Neural progenitor cell (in vitro differentiated cells): ENCODE results near the gene CUL7. TPM values are rescaled to one million over a fixed set of nuclear protein-coding genes. Genes with fewer than 3 reads are reported as not detected.

ENCODE experiments used
- DNase-seq: peaks from one replicate; pipeline ENCODE4 v3.0.0-alpha.2; 2016; ENCODE audit warnings: low spot score
- H2AFZ ChIP-seq: fragments of 200-600 bp; sonication (generic); replicated peaks from 2 replicates; pipeline ENCODE4 v1.6.1; 2016; ENCODE audit warnings: antibody characterized with exemption
- H3F3A ChIP-seq: fragments of 200-600 bp; sonication (generic); 2 replicates; pipeline ENCODE4 v1.6.1; 2016; ENCODE audit warnings: antibody characterized with exemption, low read depth
- H3K27ac ChIP-seq: fragments of 200-600 bp; sonication (generic); 2 replicates; pipeline ENCODE4 v1.5.1; 2016; ENCODE audit warnings: mild to moderate bottlenecking
- H3K27me3 ChIP-seq: fragments of 200-600 bp; sonication (generic); 2 replicates; pipeline ENCODE4 v1.6.1; 2016; ENCODE audit warnings: mild to moderate bottlenecking, moderate library complexity
- H3K36me3 ChIP-seq: fragments of 200-600 bp; sonication (generic); 2 replicates; pipeline ENCODE4 v1.5.1; 2016
- H3K4me1 ChIP-seq: fragments of 200-600 bp; sonication (generic); 2 replicates; pipeline ENCODE4 v1.6.1; 2016; ENCODE audit warnings: mixed run types
- H3K4me2 ChIP-seq: fragments of 200-600 bp; sonication (generic); 2 replicates; pipeline ENCODE4 v1.6.1; 2016
- H3K4me3 ChIP-seq: fragments of 200-600 bp; sonication (generic); 2 replicates; pipeline ENCODE4 v1.5.1; 2016
- H3K79me2 ChIP-seq: fragments of 200-600 bp; sonication (generic); 2 replicates; pipeline ENCODE4 v1.6.1; 2016; ENCODE audit warnings: low read depth
- H3K9ac ChIP-seq: fragments of 200-600 bp; sonication (generic); 2 replicates; pipeline ENCODE4 v1.6.1; 2016
- H3K9me3 ChIP-seq: fragments of 200-600 bp; sonication (generic); 2 replicates; pipeline ENCODE4 v1.5.1; 2016; ENCODE audit warnings: low read depth
- H4K20me1 ChIP-seq: fragments of 200-600 bp; sonication (generic); 2 replicates; pipeline ENCODE4 v1.6.1; 2016; ENCODE audit warnings: low read depth
- H3K27ac Mint-ChIP-seq: 3 replicates; pipeline ENCODE4 v1.8.0; 2021; ENCODE audit warnings: mixed read lengths
- H3K27me3 Mint-ChIP-seq: 2 replicates; pipeline ENCODE4 v1.8.0; 2022; ENCODE audit warnings: low read depth, mild to moderate bottlenecking, inconsistent platforms, moderate library complexity, mixed read lengths; ENCODE audit not compliant: insufficient read depth
- H3K36me3 Mint-ChIP-seq: 3 replicates; pipeline ENCODE4 v1.8.0; 2021; ENCODE audit warnings: mixed read lengths
- H3K4me1 Mint-ChIP-seq: 3 replicates; pipeline ENCODE4 v1.8.0; 2021; ENCODE audit warnings: mixed read lengths
- H3K4me3 Mint-ChIP-seq: 3 replicates; pipeline ENCODE4 v1.8.0; 2021; ENCODE audit warnings: mild to moderate bottlenecking, moderate library complexity, mixed read lengths
- H3K9me3 Mint-ChIP-seq: 3 replicates; pipeline ENCODE4 v1.8.0; 2020; ENCODE audit warnings: mixed read lengths
- EZH2 ChIP-seq: fragments of 200-600 bp; sonication (generic); IDR thresholded peaks from 2 replicates; pipeline ENCODE4 v1.6.1; 2017; ENCODE audit warnings: antibody characterized with exemption, mild to moderate bottlenecking, moderate library complexity
- EZH2phosphoT487 ChIP-seq: fragments of 200-600 bp; sonication (generic); IDR thresholded peaks from 2 replicates; pipeline ENCODE4 v1.6.1; 2017; ENCODE audit warnings: antibody characterized with exemption
- total RNA-seq: library from RNA; depleted of rRNA; stranded (reverse); fragments of >200 nt; gene quantifications from 2 replicates; pipeline ENCODE4 v1.2.3, GENCODE V29; 2015; ENCODE audit warnings: low replicate concordance
- TF ChIP-seq, protein P1 (sequence below): fragments of 200-600 bp; sonication (generic); IDR thresholded peaks from 2 replicates; pipeline ENCODE4 v1.5.1; 2017; ENCODE audit warnings: antibody characterized with exemption, mild to moderate bottlenecking

CUL7 gene
- total RNA-seq, 1 donor from 2014 or later: 23.1 TPM

DNA sequence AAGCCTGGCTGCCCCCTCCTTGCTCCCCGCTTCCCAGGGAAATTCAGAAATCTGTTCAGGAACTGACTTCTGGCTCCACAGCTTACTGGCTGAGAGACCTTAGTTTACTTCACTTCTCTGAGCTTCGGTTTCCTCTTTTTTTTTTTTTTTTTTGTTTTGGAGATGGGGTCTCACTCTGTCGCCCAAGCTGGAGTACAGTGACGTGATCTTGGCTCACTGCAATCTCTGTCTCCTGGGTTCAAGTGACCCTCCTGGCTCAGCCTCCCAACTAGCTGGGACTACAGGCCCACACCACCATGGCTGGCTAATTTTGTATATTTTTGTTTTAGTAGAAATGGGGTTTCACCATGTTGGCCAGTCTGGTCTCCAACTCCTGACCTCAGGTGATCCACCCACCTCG lies 37.4 kb upstream of the CUL7 start:
- no peak overlapping the region for H3K27ac Mint-ChIP-seq
- no peak for TF ChIP-seq EZH2phosphoT487
- no peak for TF ChIP-seq EZH2
- DNase-seq: no peak
- no peaks in the 10 kb centered on the region for H3K9me3 Mint-ChIP-seq
- H3F3A ChIP-seq: peaks cover 54% of the 10 kb centered on the region
- H3K27ac ChIP-seq: peak overlapping the region; percentile 94
- no peak overlapping the region for H2AFZ ChIP-seq
- H3K9ac ChIP-seq: no peak overlapping the region
- H4K20me1 ChIP-seq: peaks cover 55% of the 10 kb centered on the region
- peaks cover 60% of the 10 kb centered on the region for H3K4me1 Mint-ChIP-seq
- H3K9me3 ChIP-seq: no peaks in the 10 kb centered on the region
- peak overlapping the region; percentile 33 for H3K4me3 ChIP-seq
- peaks cover 2% of the 10 kb centered on the region for H3K36me3 Mint-ChIP-seq
- H3K4me2 ChIP-seq: peak overlapping the region; percentile 74
- H3K27me3 Mint-ChIP-seq: peaks cover 2% of the 10 kb centered on the region
- H3K4me1 ChIP-seq: peaks cover 52% of the 10 kb centered on the region
- no peaks in the 10 kb centered on the region for H3K36me3 ChIP-seq
- H3K27me3 ChIP-seq: no peaks in the 10 kb centered on the region
- peaks cover 97% of the 10 kb centered on the region for H3K79me2 ChIP-seq
- no peak overlapping the region for H3K4me3 Mint-ChIP-seq

DNA sequence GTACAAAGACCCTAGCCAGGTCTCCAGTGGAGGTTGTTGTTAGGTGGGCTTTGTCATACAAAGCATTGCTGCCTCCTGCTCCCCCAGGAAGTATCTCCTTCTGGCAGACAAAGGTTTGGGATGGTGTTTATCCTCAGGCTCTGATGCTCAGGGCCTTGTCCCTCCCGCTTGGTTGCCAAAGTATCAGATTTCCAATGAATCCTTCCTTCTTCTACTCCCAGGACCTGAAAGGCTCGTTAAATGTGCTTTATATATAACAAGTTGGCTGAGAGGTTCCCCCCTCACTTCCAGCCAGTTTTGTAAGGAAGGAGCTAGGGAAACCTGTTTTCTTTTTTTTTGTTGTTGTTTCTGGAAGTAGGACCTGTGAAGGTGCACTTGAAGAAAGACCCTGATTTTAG lies 36.9 kb upstream of the CUL7 start:
- peaks cover 2% of the 10 kb centered on the region for H3K27me3 Mint-ChIP-seq
- H3K4me3 ChIP-seq: peak overlapping the region; percentile 33
- peaks cover 56% of the 10 kb centered on the region for H3K4me1 Mint-ChIP-seq
- no peak for TF ChIP-seq EZH2
- no peak for TF ChIP-seq EZH2phosphoT487
- TF ChIP-seq, protein P1, sequence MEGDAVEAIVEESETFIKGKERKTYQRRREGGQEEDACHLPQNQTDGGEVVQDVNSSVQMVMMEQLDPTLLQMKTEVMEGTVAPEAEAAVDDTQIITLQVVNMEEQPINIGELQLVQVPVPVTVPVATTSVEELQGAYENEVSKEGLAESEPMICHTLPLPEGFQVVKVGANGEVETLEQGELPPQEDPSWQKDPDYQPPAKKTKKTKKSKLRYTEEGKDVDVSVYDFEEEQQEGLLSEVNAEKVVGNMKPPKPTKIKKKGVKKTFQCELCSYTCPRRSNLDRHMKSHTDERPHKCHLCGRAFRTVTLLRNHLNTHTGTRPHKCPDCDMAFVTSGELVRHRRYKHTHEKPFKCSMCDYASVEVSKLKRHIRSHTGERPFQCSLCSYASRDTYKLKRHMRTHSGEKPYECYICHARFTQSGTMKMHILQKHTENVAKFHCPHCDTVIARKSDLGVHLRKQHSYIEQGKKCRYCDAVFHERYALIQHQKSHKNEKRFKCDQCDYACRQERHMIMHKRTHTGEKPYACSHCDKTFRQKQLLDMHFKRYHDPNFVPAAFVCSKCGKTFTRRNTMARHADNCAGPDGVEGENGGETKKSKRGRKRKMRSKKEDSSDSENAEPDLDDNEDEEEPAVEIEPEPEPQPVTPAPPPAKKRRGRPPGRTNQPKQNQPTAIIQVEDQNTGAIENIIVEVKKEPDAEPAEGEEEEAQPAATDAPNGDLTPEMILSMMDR: no peak
- H3K36me3 ChIP-seq: no peaks in the 10 kb centered on the region
- H3K4me3 Mint-ChIP-seq: peak overlapping the region; percentile 71
- peaks cover under 1% of the 10 kb centered on the region for H3K36me3 Mint-ChIP-seq
- peaks cover 47% of the 10 kb centered on the region for H3K4me1 ChIP-seq
- peak overlapping the region; percentile 94 for H3K27ac ChIP-seq
- no peak overlapping the region for H3K9ac ChIP-seq
- peaks cover 49% of the 10 kb centered on the region for H3F3A ChIP-seq
- DNase-seq: peak; percentile 53
- H4K20me1 ChIP-seq: peaks cover 58% of the 10 kb centered on the region
- H3K27me3 ChIP-seq: no peaks in the 10 kb centered on the region
- H3K27ac Mint-ChIP-seq: peak overlapping the region; percentile 96
- H2AFZ ChIP-seq: no peak overlapping the region
- H3K79me2 ChIP-seq: peaks cover 97% of the 10 kb centered on the region
- no peaks in the 10 kb centered on the region for H3K9me3 ChIP-seq
- H3K4me2 ChIP-seq: peak overlapping the region; percentile 74
- no peaks in the 10 kb centered on the region for H3K9me3 Mint-ChIP-seq

DNA sequence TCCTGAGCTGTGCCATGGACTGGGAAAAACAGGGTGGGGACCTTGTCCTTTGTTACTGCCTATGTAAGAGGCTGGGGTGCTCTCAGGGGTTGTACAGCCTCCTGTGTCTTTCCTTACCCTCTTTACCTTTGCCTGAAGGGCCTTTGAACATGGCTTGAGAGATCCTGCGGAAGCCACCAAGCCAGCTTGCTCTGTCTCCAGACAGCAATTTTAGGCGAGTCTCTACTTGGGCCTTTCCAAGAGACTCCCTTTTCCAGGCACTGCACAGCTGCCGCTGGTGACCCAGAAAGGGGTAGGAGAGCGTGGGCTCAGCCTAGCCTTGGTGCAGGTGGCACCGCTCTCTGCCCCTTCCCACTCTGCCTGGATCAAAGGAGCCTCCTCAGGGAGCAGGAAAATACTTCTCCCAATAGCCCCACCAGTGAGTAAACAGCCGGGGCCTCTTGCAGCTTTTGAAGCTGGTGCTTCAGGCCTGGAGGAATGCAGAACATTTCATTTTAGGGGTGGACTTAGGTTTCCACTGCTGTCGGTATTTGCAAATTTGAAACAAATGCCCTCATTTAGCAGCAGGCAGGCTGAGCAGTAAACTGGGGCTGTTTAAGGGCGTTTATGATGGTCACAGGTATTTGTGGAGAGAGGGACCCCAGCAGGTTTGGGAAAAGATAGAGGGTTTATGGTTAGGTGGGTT lies 36.4 kb upstream of the CUL7 start:
- H3K9me3 Mint-ChIP-seq: no peaks in the 10 kb centered on the region
- Histone ChIP-seq H3K4me3 (peak overlapping the region; percentile 33), H3K36me3 (no peaks in the 10 kb centered on the region), H3K9me3 (no peaks in the 10 kb centered on the region), H3K9ac (no peak overlapping the region), H3K4me2 (peak overlapping the region; percentile 74), H4K20me1 (peaks cover 63% of the 10 kb centered on the region), H3F3A (peaks cover 46% of the 10 kb centered on the region), H3K79me2 (peaks cover 97% of the 10 kb centered on the region), H3K4me1 (peaks cover 43% of the 10 kb centered on the region), H3K27ac (peak overlapping the region; percentile 94), H3K27me3 (no peaks in the 10 kb centered on the region), H2AFZ (no peak overlapping the region)
- H3K27me3 Mint-ChIP-seq: peaks cover 2% of the 10 kb centered on the region
- H3K36me3 Mint-ChIP-seq: no peaks in the 10 kb centered on the region
- H3K4me1 Mint-ChIP-seq: peaks cover 52% of the 10 kb centered on the region
- peak overlapping the region; percentile 96 for H3K27ac Mint-ChIP-seq
- H3K4me3 Mint-ChIP-seq: peak overlapping the region; percentile 71
- DNase-seq: peak; percentile 41
- no peak for TF ChIP-seq EZH2phosphoT487
- TF ChIP-seq, protein P1: no peak
- no peak for TF ChIP-seq EZH2

DNA sequence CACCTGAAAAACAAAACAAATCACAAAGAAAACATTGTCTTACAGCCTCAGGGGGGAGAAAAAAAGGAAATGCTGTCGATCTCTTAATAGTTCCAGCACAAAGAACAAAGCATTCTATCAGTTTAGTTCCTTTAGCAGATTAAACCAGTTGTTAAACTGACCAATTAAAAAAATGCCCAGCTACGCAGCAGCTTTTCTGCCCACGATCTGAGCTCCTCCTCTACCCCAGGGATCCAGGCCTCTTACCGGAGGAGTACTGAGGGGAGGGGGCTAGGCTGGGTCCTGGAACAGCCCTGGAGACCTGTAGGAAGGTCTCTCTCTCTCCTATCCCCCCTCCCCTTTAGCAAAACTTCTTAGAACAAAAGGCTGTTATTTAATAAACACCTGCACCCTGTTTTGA lies 35.8 kb upstream of the CUL7 start:
- Mint-ChIP-seq H3K9me3 (no peaks in the 10 kb centered on the region), H3K36me3 (no peaks in the 10 kb centered on the region), H3K27me3 (peaks cover 2% of the 10 kb centered on the region), H3K4me1 (peaks cover 52% of the 10 kb centered on the region), H3K4me3 (peak overlapping the region; percentile 60), H3K27ac (peak overlapping the region; percentile 96)
- Histone ChIP-seq H3K4me3 (peak overlapping the region; percentile 33), H3K9ac (no peak overlapping the region), H3K27ac (peak overlapping the region; percentile 94), H3K79me2 (peaks cover 98% of the 10 kb centered on the region), H4K20me1 (peaks cover 64% of the 10 kb centered on the region), H3F3A (peaks cover 46% of the 10 kb centered on the region), H3K4me1 (peaks cover 43% of the 10 kb centered on the region), H3K36me3 (no peaks in the 10 kb centered on the region), H3K27me3 (no peaks in the 10 kb centered on the region), H3K9me3 (no peaks in the 10 kb centered on the region), H3K4me2 (peak overlapping the region; percentile 74), H2AFZ (no peak overlapping the region)
- no peak for TF ChIP-seq EZH2
- no peak for TF ChIP-seq EZH2phosphoT487
- TF ChIP-seq, protein P1: no peak
- DNase-seq: peak; percentile 70
